ENCODE measurements around the gene DUSP7.

DUSP7 gene

DNA sequence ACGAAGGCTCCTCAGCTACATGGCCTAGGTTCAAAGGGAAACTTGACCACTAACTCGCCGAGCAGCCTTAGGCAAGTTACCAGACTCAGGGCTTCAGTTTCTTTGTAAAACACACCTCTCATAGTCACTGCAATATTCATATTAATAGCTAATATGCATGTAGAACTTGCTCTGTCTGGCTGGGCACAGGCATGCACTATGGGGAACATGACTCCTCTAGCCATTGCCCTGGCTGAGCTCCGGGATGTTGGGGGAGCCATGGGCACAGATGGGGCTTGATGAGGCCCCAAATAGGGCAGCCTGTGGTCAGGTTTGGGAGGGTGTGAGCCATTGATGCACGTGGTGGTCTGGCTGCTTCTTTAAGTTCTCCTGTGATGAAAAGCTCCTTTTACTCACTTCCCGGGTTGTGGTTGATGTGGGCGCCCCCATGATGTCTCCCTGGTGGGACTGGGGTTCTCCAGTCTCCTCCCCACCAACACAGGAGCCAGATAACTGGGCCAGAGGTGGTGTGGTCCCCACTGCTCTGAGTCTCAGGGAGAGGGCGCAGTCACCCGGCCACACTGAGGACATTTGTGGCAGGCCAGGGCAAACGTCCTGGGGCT, 29.4 kb upstream of the DUSP7 start:
- peak; percentile 59 for DNase-seq

DNA sequence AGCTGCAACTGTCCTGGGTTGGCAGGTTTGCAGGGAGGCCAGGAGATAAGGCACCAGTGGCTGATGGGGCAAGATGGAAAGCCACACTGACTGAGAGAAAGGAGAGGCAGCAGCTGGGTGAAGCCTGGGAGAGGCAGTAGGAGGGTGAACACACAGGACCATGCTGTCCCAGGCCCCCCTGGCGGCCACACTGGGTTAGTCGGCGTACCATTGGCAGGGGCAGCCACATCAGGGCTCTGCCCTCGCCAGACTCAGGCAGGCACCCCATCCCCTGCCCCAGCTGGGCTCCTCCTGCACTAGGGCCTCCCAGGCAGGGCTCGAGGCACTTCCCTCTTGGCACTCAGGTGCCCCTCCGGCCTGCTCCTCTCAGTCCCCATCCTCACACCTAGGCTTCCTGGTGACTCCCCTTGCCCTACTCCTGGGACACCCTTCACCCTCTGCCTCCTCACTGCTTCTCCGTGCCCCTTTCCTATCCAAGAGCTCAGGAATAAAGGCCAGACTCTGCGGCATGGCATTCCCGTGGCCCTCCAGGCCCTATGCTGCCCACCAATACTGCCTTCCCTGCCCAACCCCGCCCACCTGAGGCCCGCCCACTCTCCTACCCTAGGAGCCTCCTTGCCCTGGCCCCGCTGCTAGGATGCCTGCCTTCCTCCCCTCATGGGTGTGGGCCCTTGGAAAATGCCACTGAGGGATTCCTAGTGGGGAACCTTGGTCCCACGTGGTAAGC, 28.7 kb upstream of the DUSP7 start:
- DNase-seq: no peak

DNA sequence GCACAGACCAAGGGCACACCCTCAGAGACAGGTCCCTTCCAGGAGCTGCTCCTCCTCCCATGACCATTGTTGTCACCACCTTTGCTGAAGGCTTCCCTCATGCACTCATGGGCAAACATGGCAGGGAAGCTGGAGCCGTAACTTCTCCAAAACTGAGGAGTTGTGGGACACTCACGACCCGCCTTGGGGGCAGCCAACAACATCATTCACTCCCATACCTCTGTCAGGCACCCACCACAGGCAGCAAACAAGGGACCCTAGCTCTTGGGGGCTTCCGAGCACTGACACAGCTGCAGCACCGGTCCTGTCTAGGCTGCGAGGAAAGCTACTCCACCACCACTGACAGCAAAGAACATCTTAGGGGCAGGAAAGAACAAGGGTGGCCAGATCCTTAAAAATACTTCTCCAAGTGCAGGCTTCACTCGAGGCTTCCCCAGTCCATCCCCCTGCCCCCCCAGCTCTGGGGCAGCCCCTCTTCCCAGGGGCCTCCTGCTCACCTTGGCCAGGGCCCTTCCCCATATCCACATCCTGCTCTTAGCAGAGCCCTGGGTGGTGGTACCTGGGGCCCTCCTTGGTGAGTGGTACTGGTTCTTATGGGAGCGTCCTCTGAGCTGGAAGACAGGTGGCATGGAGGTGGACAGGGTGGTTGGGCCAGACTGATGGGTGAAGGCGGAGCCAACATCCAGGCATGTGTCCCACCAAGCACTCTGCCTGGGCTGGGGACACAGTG, 28.0 kb upstream of the DUSP7 start:
- DNase-seq: no peak

DNA sequence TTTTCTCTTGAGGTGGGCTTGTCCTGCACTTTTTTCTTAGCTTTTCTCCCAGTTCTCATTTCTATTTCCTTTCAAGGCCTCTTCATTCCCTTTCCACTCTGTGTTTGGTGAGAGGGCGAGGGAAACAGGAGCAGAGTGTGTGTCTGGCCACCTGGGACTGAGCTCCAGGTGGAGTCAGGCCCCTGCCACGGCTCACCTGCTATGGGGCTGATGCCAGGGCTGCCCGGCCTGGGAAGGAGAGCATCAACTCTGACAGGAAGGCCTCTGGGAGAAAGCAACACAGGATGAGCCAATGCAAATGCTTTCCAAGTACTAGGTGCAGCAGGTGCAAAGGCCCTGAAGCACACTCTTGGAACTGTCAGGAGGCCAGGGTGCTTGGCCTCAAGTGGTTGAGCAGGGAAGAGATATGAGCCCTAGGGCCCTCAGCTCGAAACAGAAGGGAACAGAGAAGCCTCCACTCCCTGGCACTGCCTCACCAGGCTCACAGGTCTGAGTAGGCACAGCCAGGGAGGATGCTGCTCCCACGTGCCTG, 27.3 kb upstream of the DUSP7 start:
- DNase-seq: no peak

DNA sequence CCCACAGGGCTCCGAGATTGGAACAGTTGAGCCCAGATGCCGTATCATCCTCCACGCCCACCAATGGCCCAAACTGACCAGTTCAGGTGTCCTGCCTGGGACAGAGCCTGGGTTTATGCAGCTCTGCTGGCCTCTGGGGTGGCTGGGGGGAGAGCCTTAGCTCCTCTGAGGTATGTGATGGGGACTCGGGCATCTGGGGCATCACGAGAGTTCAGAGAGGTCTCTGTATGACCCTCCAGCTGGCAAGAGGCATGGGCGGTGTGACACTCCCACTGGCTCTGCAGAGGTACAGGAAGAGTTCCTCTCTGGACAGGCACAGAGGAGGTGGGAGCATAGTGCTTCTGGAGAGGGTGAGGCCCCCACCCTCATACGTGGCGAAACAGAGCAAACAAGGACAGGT, 26.6 kb upstream of the DUSP7 start:
- no peak for DNase-seq

DNA sequence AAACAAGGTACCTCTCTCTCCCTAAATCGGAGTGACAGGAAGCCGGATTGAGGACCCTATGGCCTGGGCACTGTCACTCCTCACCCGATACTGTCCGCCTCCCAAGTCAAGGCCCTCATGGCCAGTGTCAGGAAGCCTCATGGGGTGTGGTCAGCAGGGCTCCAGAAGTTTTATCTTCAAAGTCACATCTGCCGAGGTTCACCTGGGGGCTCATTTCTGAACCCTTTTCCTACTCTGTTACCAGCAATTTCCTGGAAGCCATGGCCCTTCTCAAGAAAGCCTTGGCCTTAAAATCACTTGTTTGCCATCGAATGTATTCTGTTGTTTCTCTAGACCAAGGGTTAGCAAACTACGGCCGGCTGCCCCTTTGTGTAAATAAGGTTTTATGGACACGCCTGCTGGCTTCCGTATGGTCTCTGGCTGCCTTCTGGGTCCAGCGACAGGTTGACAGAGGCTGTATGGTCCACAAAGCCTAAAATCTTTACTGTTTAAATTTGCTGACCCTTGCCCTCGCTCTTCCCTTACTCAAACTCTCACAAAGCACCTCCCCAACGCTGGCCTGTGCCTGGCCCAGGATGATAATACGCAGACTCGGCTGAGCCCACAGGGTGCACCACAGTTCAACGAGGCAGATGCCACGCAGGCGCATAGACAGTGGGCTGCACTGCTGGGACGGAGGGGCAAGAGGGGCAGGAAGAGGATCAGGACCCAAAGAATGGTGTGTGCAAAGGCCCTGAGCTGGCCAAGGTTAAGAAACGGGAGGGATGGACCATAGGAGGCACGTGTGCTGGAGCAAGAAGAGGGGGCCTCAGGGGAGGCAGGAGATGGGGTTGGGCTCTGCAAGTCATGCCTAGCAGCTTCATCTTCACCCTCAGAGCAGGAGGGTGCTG, 24.7 kb upstream of the DUSP7 start:
- no peak for DNase-seq

DNA sequence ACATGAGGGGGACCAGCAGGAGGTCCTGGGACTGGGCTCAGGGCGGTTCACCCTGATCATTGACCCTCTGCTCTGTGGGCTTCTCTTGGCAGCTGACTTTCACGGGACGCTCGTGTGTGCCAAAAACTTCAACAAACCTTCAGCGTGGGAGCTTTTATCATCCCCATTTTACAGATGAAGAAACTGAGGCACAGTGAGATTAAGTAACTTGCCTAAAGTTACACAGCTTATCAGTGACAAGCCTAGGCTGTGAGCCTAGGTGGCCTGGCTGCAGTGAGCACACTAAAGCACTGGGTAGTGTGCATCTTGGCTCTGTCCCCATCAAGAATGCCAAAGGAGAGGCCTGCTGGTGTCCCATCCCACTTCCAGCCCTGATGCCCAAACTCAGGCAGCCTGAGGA, 23.6 kb upstream of the DUSP7 start:
- DNase-seq: no peak

DNA sequence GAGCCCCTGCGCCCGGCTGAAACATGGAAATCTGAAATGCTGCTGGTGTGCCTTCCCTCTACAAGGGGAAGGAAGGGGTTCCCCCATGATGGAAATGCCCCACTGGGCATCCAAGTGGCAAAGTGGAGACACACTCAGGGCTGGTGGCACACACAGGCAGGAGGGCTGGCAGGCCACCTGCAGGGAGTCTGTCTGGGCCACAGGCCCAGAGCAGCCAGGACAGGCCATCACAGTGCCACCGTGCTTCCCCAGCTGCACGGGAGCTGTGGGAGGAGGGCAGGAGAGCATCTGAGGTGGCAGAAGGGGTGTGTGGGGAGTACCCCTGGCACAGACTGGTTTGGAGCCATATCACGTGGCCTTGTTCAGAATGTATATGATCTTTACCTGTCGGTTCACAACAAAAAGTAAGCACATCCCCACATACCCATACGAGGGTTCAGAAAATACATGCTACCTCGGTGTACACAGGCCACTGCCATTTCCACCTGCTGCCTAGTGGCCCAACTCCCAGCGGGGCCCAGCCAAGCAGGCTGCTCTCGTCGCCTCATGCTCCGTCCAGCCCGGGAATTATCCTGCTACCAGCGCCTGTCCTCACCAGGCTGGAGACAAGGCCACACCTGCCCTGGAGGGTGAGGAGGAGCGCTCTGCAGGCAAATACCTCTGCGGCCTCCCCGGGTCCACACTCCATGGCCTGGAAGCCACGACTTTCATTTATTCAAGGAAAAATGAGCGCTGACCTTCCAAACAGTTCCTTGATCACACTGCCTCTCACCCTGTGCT, 22.6 kb upstream of the DUSP7 start:
- DNase-seq: no peak

DNA sequence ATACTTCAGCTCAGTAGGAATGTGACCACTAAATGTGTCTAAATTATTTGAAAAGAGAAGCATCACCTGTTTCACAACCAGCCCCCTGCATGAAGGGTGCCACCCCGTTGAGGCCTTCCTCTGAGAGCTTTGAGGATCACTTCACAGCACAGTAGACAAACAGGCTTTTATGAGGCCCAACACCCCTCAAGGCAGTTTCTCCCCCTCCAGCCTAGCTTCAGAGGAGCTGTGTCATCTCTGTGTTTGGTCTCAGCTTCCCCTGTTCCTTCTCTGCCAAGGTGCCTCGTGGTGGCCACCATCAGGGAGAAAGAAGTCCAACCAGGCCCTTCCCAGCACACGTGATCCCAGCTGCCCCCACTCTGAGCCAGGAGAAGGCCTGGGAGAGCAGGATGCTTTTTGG, 21.6 kb upstream of the DUSP7 start:
- DNase-seq: no peak

DNA sequence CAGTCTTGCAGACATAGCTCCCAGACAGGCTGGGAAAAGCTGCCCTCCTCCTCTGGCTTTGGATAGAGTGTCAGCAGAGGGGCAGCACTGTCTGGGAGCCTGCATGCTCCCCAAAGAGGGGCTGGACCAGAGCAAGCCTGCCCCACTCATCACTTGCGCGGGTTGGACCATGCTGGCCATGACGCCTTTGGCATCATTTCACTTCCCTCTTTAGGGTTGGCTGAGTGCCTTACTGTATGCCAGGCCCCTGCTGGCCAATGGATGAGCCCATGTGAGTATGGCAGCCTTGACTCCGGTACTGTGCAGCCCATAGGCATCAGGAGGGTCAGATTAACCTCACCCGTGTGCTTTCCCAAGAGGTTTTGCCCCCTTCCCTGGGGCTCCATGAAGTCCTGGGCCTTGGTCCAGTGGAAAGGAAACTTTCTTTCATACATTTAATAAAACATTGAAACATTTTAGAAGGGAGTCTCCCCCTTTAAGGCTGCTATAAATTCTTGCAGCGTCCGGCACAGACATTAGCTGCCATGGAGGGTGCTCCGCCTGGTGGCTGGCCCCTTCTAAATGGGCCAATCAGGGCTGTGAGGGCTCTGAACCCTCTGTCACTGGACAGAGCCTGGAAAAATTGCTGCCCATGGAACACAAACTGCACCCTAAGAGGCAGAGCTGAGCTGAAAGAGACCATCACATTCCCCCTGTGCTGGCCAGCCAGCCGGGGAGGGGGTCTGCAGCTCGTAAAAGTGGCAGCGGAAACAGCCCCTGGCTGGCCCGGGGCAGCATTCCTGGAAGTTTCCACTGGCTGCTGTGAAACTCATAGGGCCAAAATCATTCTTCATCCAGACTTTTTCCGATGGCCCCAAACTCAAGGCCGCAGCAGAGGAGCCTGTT, 20.8 kb upstream of the DUSP7 start:
- peak; percentile 34 for DNase-seq

DNA sequence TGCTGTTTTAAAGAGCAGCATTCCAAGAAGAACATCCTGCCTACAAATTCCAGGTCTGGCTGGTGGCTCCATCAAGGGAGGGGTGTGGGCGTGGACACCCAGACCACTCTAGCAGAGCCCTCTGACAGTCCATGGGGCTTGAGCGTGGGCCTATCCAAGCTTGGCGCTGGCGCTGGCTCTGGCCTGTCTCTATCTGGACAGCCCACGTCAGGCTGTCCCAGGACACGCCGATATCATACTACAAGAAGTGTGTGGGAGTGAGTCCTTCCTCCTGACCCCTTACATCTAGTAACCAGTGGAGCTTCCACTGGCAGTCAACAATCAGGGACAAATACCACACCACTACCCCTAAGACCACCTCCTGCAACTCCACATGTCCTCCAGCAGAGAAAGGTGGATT, 17.1 kb upstream of the DUSP7 start:
- DNase-seq: peak; percentile 44

DNA sequence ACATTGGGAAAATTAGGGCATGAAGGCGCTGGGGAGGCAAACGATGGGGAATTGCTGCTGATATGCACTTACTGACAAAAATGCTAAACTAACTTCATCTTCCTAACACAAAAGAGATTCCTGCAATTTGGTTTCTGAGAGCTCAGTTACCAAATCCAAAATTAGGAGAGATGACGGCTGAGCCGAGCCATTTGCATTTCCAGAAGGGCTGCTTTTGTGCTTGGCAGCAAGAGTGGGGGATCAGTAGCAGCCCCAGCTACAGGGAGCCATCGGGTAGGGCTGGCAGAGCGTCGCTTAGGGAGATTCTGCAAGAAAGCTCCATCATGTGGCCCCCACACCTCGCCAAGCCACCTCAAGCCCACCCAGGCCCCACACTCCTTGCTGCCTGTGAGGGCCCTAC, 16.1 kb upstream of the DUSP7 start:
- DNase-seq: no peak

DNA sequence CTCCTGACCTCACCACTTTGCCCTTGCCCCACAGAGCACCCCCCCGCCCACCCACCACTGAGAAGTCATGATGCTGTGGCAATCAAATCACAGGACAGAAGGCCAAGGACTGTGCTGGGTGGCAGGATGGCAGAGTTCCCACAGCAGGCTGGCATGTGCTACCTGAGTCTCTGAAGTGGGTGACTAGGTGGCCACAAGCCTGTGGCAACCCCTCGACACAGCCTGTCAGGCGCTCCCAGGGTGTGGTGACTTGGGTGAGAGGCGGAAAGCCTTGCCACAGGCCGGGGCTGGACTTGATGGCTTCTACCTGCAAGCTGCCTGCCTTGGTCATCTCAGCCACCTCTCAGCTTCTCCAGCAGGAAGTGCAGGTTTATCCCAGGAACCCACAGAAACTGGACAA, 15.6 kb upstream of the DUSP7 start:
- no peak for DNase-seq

DNA sequence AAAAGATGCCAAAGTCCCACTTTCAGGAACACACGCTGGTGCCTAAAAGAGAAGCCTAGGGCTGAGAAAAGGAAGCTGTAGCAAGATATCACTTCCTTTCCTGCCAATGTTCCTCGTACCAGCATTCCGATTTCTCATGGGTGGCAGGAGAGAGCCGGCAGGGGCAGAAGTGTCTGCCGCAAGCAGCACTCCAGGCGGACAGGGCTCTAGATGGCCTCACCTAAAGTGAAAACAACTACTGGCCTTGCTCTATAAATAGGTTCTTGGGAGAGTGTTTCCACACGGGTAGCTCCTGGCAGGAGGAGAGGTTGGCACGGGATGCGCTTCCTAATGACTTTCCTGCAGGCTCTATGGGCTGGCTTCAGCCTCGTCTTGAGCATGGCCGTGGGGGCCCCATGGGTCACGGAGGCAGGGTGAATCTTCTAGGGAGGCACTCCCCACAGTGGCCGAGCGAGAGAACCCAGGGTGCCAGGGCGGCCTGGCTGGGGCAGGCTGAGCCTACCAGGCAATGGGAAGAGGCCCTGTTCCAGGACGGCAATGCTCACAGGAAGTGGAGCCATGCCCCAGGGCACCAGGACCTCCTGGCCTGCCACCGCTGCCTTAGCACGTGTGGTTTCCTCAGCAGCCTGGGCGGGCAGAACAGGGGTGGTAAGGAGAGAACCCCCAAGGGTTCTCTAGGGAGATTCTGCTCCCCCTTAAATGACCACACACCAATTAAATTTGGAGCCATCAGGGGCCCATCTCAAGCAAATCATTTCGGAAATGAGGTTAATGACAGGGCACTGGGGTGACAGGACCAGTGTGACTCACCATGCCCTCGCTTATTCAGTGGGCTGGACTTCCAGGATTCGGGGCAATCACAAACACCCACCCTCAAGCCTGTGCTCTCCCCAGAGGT, 14.6 kb upstream of the DUSP7 start:
- DNase-seq: peak; percentile 70

DNA sequence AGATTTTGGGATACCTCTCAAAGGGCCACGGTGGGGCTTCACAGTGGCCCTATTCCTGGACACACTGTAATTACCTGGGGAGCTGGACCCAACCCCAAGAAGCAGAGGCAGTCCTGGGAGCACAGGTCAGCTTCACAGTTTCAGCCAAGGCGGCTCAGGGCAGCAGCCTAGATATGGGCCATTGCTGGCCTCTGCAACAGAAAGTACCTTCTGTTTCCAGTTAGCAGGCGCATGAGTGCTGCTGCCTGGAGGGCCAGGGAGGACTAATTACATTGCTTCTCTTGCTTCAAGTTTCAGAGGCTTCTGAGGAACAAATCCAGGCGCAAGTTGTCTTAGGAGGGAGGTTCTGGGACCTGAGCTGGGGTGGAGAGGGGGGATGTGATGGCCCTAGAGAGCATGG, 13.5 kb upstream of the DUSP7 start:
- no peak for DNase-seq

DNA sequence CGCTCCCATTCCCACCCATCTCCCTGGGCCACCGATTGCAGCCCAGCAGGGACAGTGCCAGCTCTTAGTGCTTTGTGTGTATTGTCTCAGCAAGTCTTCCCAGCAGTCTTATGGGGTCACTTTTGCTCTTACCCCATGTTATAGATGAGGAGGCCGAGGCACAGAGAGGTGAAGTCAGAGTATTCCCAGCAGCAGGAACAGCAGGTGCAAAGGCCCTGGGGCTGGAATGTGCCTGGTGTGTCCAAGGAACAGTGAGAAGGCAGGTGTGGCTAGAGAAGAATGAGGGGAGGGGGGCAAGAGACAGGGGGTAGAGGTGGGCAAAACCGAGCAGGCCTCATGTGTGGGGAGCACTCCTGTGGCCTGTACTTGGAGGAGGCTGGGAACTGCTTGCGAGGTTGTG, 12.8 kb upstream of the DUSP7 start:
- DNase-seq: no peak

DNA sequence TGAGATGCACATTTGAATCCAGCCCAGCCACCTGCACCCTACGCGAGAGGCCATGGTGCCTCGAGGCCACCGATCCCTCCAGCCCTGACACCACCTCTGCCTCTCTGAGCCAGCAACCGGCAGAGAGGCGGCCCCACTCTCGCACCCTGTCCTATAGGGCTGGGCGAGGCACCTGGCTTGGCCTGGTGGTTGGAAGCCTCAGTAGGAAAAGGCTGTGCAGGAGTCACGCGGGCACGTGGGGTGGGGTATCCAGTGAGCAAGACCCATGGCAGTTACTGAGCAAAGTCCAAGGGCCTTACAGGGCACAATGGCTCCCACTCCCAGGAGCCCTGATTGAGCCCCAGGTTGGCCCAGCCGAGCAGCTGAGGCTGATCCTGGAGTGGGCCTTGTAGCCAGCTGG, 12.4 kb upstream of the DUSP7 start:
- no peak for DNase-seq

DNA sequence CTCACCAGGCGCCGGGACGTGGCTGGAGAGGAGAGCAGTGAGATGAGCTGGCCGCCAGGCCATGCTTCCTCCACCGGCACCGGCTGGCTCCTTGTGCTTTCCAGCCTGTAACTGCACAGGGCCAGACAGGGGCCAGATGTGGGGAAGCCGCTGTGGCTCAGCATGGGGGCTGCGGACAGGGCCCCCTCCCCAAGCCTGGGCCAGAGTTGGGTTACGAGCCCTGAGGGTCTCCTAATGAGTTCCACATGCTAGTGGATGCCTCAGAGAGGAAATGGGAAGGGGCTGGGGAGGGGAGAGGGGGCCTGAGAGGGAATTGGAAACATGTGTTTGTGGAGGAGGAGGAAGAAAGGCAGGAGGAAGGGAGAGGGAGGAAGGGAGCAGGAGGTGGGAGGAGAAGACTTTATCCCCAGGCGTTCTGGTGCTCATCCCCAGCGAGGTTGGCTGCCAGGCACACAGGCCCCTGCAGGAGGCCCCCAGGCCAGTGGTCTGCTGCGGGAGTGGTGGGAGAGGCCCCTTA, 11.7 kb upstream of the DUSP7 start:
- no peak for DNase-seq

DNA sequence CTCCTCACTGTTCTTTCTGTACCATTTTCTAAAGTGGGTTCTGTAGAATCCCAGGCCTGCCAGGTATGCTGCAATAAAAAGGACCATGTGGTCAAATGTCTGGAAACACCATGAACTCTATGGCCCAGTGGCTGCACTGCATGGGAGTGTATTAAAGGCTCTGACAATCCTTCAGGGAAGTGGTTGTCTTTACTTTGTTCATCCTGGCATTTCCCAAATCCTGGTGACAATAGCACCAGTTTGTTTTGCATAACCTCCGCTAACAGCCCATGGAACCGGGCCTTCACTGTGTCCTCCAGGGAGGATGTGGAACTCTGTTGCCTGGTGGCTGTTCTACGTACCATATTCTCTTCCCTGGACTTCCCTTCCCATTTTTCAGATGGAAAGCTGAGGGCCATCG, 11.2 kb upstream of the DUSP7 start:
- DNase-seq: peak; percentile 48

DNA sequence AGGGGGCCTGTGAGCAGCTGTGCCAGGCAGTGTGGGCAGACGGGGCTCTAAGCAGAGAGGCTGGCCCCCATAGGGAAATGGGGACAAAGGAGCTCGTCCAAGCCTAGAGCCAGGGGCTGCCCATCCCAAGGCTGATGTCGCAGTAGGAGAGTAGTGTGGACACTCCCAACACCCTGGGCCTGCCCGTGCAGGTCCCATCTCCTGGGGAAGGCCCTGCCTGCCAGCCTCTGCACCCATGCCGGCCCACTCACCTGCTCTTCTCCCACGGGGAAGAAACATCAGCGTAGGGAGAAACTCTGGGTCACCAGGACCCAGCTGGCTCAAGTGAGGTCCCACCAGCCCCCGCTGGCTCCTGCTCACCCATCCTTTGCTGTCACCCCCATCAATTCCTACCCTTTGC, 10.7 kb upstream of the DUSP7 start:
- DNase-seq: no peak

Measured in inflammatory macrophage treated with lipopolysaccharide for 4 hours (primary cell).